Transverse colon (tissue), 4 donors: ENCODE results near the gene INPP1. TPM values are rescaled to one million over a fixed set of nuclear protein-coding genes. Genes with fewer than 3 reads are reported as not detected.

ENCODE experiments used
- DNase-seq: peaks from one replicate; pipeline ENCODE4 v3.0.0-alpha.2; 2019
- H3K27ac ChIP-seq, 4 donors: fragments of 200-600 bp; sonication (generic); 2 replicates each; pipeline ENCODE4 v1.5.1; 2016 to 2018; ENCODE audit warnings: inconsistent platforms in 4 of 4
- H3K27me3 ChIP-seq: fragments of 200-600 bp; sonication (generic); 2 replicates; pipeline ENCODE4 v1.5.1; 2017; ENCODE audit warnings: inconsistent platforms
- H3K36me3 ChIP-seq, 4 donors: fragments of 200-600 bp; sonication (generic); 2 replicates each; pipeline ENCODE4 v1.5.1; 2017 to 2019; ENCODE audit warnings: inconsistent platforms in 4 of 4
- H3K4me1 ChIP-seq, 4 donors: fragments of 200-600 bp; sonication (generic); 2 replicates each; pipeline ENCODE4 v1.5.1; 2017 to 2020; ENCODE audit warnings: inconsistent platforms in 4 of 4
- H3K4me3 ChIP-seq, 4 donors: fragments of 200-600 bp; sonication (generic); 1 replicate in 1 of 4; 2 replicates in 3 of 4; pipeline versions ENCODE4 v1.5.1 to v1.6.1; 2017 to 2019; ENCODE audit warnings: inconsistent platforms in 4 of 4
- H3K9me3 ChIP-seq, 2 donors: fragments of 200-600 bp; sonication (generic); 2 replicates each; pipeline ENCODE4 v1.5.1; 2017 to 2019; ENCODE audit warnings: inconsistent platforms in 2 of 2
- CTCF ChIP-seq, 5 experiments: fragments of 200-600 bp in 3 of 5; fragments of 450-650 bp in 2 of 5; sonication (generic) in 3 of 5; IDR thresholded peaks; 1 replicate in 2 of 5; 2 replicates in 3 of 5; pipeline ENCODE4 v1.5.1; 2016 to 2017; ENCODE audit warnings: antibody characterized with exemption in 5 of 5, inconsistent platforms in 3 of 5, mild to moderate bottlenecking in 2 of 5, moderate library complexity in 1 of 5
- EP300 ChIP-seq: sonication (generic); formaldehyde crosslinking; IDR thresholded peaks from one replicate; pipeline ENCODE4 v1.6.1; 2017; ENCODE audit warnings: antibody characterized with exemption, low read depth
- POLR2A ChIP-seq: fragments of 450-650 bp; IDR thresholded peaks from one replicate; pipeline ENCODE4 v1.6.1; 2016; ENCODE audit warnings: antibody characterized with exemption, mild to moderate bottlenecking, moderate library complexity
- POLR2AphosphoS5 ChIP-seq, 3 donors: sonication (generic); formaldehyde crosslinking; IDR thresholded peaks; one replicate each; pipeline ENCODE4 v1.6.1; 2016; ENCODE audit warnings: antibody characterized with exemption in 3 of 3
- whole genome bisulfite sequencing, 2 donors: methylation state at CpG; one replicate each; pipeline ENCODE4 v1.1.5; 2018; ENCODE audit warnings: low coverage in 1 of 2; 5-methylcytosine and 5-hydroxymethylcytosine counted together
- in situ Hi-C, 4 donors: fragments of 200-750 bp; cut with MboI; loops; one replicate each; pipeline versions ENCODE4 v1.15.0 to v1.15.1; 2017; ENCODE audit warnings: low sequenced_read_pairs in 3 of 4, low pct_ligation_motif_present in 1 of 4, low pct_unique_long_range_greater_than_20kb in 1 of 4
- intact Hi-C: fragments of 100-400 bp; cut with DNase I; formaldehyde crosslinking; loops from one replicate; pipeline ENCODE4 v1.15.1; 2023; ENCODE audit warnings: low total_unique reads
- total RNA-seq, 4 donors: library from RNA; depleted of rRNA; stranded (reverse); fragments of >200 nt; gene quantifications; one replicate each; pipeline ENCODE4 v1.1.0, GENCODE V29; 2016

Gene INPP1
- total RNA-seq, 4 donors from 2014 or later, result 0.60 to 22.1 (median 21.2) TPM

GRCh38 chr2:190313880-190314279 is 29.5 kb upstream of the INPP1 start:
- peaks cover 17 to 69% (median 40%) of the 10 kb centered on the region in 4 donors for H3K4me1 ChIP-seq
- TF ChIP-seq EP300 (no peak), CTCF (IDR thresholded peaks at IDR 0.05) (no peak), POLR2AphosphoS5 (IDR thresholded peaks at IDR 0.05) (no peak), POLR2A (no peak)
- WGBS, 2 donors, result 30 to 33% methylated on average over 1 of the region's 1 CpG
- peaks cover 0 to 3% (median 0%) of the 10 kb centered on the region in 4 donors for H3K36me3 ChIP-seq
- in situ Hi-C loops (no loop called here), intact Hi-C loops (no loop called here)
- no peaks in the 10 kb centered on the region for H3K27me3 ChIP-seq
- H3K9me3 ChIP-seq, result no peaks in the 10 kb centered on the region
- H3K4me3 ChIP-seq, result no peak overlapping the region
- peak overlapping the region; percentile 23 to 61 (median 46) for H3K27ac ChIP-seq
- no peak for DNase-seq

GRCh38 chr2:190315273-190315672 is 28.1 kb upstream of the INPP1 start:
- WGBS, 2 donors, result 41 to 56% methylated on average over 1 to 2 of the region's 2 CpGs
- H3K27me3 ChIP-seq, result no peaks in the 10 kb centered on the region
- no peaks in the 10 kb centered on the region for H3K36me3 ChIP-seq
- no peak for DNase-seq
- TF ChIP-seq POLR2AphosphoS5 (IDR thresholded peaks at IDR 0.05) (no peak), CTCF (IDR thresholded peaks at IDR 0.05) (no peak), EP300 (no peak), POLR2A (no peak)
- H3K27ac ChIP-seq, result no peak overlapping the region
- intact Hi-C loops (no loop called here), in situ Hi-C loops (no loop called here)
- H3K9me3 ChIP-seq, result no peaks in the 10 kb centered on the region
- peaks cover 17 to 73% (median 43%) of the 10 kb centered on the region in 4 donors for H3K4me1 ChIP-seq
- no peak overlapping the region for H3K4me3 ChIP-seq

- no peaks in the 10 kb centered on the region for H3K36me3 ChIP-seq
- no peaks in the 10 kb centered on the region for H3K27me3 ChIP-seq
- TF ChIP-seq POLR2A (no peak), EP300 (no peak), POLR2AphosphoS5 (IDR thresholded peaks at IDR 0.05) (no peak), CTCF (IDR thresholded peaks at IDR 0.05) (no peak)
- peak overlapping the region; percentile 88 to 93 (median 90) for H3K27ac ChIP-seq
- H3K9me3 ChIP-seq, result no peaks in the 10 kb centered on the region
- peak overlapping the region in 3 of 4 donors; percentile 64 to 67 (median 67) for H3K4me3 ChIP-seq
- WGBS, 2 donors, result 19 to 38% methylated on average over 4 of the region's 4 CpGs
- DNase-seq, result no peak
- in situ Hi-C loops (no loop called here), intact Hi-C loops (no loop called here)
- peaks cover 5 to 55% (median 33%) of the 10 kb centered on the region in 4 donors for H3K4me1 ChIP-seq
These were observed 24.9 kb upstream of the INPP1 start for GRCh38 chr2:190318514-190318913.

GRCh38 chr2:190318931-190319554 is 24.3 kb upstream of the INPP1 start:
- WGBS, 2 donors, result 5 to 10% methylated on average over 5 to 12 of the region's 12 CpGs
- no peak for TF ChIP-seq CTCF (IDR thresholded peaks at IDR 0.05)
- no peak for TF ChIP-seq POLR2A
- TF ChIP-seq POLR2AphosphoS5 (IDR thresholded peaks at IDR 0.05), result no peak
- TF ChIP-seq EP300, result no peak
- H3K27me3 ChIP-seq, result no peaks in the 10 kb centered on the region
- H3K9me3 ChIP-seq, result no peaks in the 10 kb centered on the region
- H3K27ac ChIP-seq, result peak overlapping the region; percentile 88 to 93 (median 90)
- peaks cover 5 to 50% (median 27%) of the 10 kb centered on the region in 4 donors for H3K4me1 ChIP-seq
- H3K4me3 ChIP-seq, result peak overlapping the region; percentile 41 to 67 (median 66)
- H3K36me3 ChIP-seq, result no peaks in the 10 kb centered on the region
- peak; percentile 25 for DNase-seq
- intact Hi-C loops, result no loop called here
- in situ Hi-C loops, result no loop called here
